Ishikawa (cell line): ENCODE measurements around the gene ZNF592.

ENCODE experiments used
- CEBPB ChIP-seq: IDR thresholded peaks from 2 replicates; pipeline ENCODE4 v1.6.1; 2012
- CREB1 ChIP-seq: IDR thresholded peaks from 2 replicates; pipeline ENCODE4 v1.6.1; 2012; ENCODE audit warnings: low read depth
- EGR1 ChIP-seq: IDR thresholded peaks from 2 replicates; pipeline ENCODE4 v1.6.1; 2012
- EP300 ChIP-seq: IDR thresholded peaks from 2 replicates; pipeline ENCODE4 v1.6.1; 2012; ENCODE audit warnings: borderline replicate concordance
- FOXM1 ChIP-seq: IDR thresholded peaks from 2 replicates; pipeline ENCODE4 v1.6.1; 2012; ENCODE audit warnings: low read depth, borderline replicate concordance
- MAX ChIP-seq: IDR thresholded peaks from 2 replicates; pipeline ENCODE4 v1.6.1; 2012
- NFIC ChIP-seq: IDR thresholded peaks from 2 replicates; pipeline ENCODE4 v1.6.1; 2012
- RAD21 ChIP-seq: IDR thresholded peaks from 2 replicates; pipeline ENCODE4 v1.6.1; 2012; ENCODE audit warnings: low read depth
- REST ChIP-seq: IDR thresholded peaks from 2 replicates; pipeline ENCODE4 v1.6.1; 2012; ENCODE audit warnings: low read depth, mild to moderate bottlenecking
- TAF1 ChIP-seq: IDR thresholded peaks from 2 replicates; pipeline ENCODE4 v1.6.1; 2012; ENCODE audit warnings: low read depth, mild to moderate bottlenecking
- TCF12 ChIP-seq: IDR thresholded peaks from 2 replicates; pipeline ENCODE4 v1.6.1; 2012; ENCODE audit warnings: low read depth
- TEAD4 ChIP-seq: IDR thresholded peaks from 2 replicates; pipeline ENCODE4 v1.6.1; 2012
- USF1 ChIP-seq: IDR thresholded peaks from 2 replicates; pipeline ENCODE4 v1.6.1; 2012
- YY1 ChIP-seq: IDR thresholded peaks from 2 replicates; pipeline ENCODE4 v1.6.1; 2012; ENCODE audit warnings: low read depth
- ZBTB7A ChIP-seq: IDR thresholded peaks from 2 replicates; pipeline ENCODE4 v1.6.1; 2012; ENCODE audit warnings: low read depth

ZNF592 gene

GRCh38 chr15:84764989-84765388 lies 16.6 kb downstream of the ZNF592 start:
- no peak for TF ChIP-seq CREB1
- TF ChIP-seq EGR1: no peak
- TF ChIP-seq EP300: no peak
- TF ChIP-seq TEAD4: no peak
- TF ChIP-seq NFIC: no peak
- no peak for TF ChIP-seq FOXM1
- TF ChIP-seq TCF12: no peak
- no peak for TF ChIP-seq REST
- TF ChIP-seq TAF1: no peak
- no peak for TF ChIP-seq YY1
- TF ChIP-seq MAX: no peak
- no peak for TF ChIP-seq USF1
- TF ChIP-seq CEBPB: no peak
- no peak for TF ChIP-seq RAD21
- no peak for TF ChIP-seq ZBTB7A

- TF ChIP-seq EGR1 (no peak), TCF12 (no peak), ZBTB7A (no peak), USF1 (no peak), CREB1 (no peak), TAF1 (no peak), CEBPB (no peak), YY1 (no peak), FOXM1 (no peak), TEAD4 (no peak), RAD21 (no peak), NFIC (no peak), REST (no peak), MAX (no peak), EP300 (no peak)
Observed at GRCh38 chr15:84765675-84766074, 17.3 kb downstream of the ZNF592 start.

- TF ChIP-seq CEBPB (no peak), RAD21 (no peak), CREB1 (no peak), FOXM1 (no peak), ZBTB7A (no peak), REST (no peak), YY1 (no peak), EP300 (no peak), TAF1 (no peak), USF1 (no peak), TEAD4 (no peak), EGR1 (no peak), NFIC (no peak), MAX (no peak), TCF12 (no peak)
Observed at GRCh38 chr15:84766461-84767035, 18.2 kb downstream of the ZNF592 start.

- TF ChIP-seq CREB1: no peak
- TF ChIP-seq MAX: no peak
- no peak for TF ChIP-seq RAD21
- no peak for TF ChIP-seq FOXM1
- no peak for TF ChIP-seq NFIC
- TF ChIP-seq TAF1: no peak
- no peak for TF ChIP-seq REST
- TF ChIP-seq EGR1: no peak
- no peak for TF ChIP-seq YY1
- no peak for TF ChIP-seq CEBPB
- TF ChIP-seq TEAD4: no peak
Observed at GRCh38 chr15:84772031-84772430, 23.6 kb downstream of the ZNF592 start.
